Lower leg skin (tissue), 3 donors: ENCODE results near the gene TMCC1.

Experiments
- POLR2A ChIP-seq, 2 donors: fragments of 450-650 bp; IDR thresholded peaks; one replicate each; pipeline ENCODE4 v1.6.1; 2016 to 2017; ENCODE audit warnings: antibody characterized with exemption in 2 of 2, mild to moderate bottlenecking in 1 of 2, moderate library complexity in 1 of 2
- TF ChIP-seq, protein P1 (sequence below), 3 donors: fragments of 450-650 bp; IDR thresholded peaks; one replicate each; pipeline ENCODE4 v1.5.1; 2016; ENCODE audit warnings: antibody characterized with exemption in 3 of 3, mild to moderate bottlenecking in 3 of 3, moderate library complexity in 2 of 3

DNA sequence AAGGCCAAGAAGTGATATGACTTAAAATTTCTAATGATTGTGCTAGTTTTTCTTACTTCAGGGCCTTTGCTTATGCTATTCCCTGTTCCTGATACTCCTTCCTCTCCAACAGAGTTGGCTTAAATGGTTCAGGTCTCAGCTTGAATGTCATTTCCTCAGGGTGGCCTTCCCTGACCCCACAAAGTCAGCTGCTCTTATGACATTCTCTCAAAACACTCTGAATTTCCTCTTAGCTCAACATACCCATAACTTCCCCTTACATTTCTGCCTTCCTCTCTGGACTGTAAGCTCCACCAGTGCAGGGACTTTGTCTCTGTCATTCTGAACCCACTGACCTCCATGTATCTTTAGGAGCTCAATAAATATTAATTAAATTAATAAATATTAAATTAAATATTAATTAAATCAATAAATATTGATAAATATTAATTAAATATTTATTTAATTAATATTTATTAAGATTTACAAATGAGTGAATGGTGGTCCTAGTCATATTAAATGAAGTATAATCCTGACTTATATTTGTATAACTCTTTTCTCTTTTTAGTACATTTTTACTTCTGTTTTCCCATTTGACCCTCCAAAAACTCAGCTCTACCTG is 17.9 kb upstream of the TMCC1 start:
- TF ChIP-seq, protein P1, sequence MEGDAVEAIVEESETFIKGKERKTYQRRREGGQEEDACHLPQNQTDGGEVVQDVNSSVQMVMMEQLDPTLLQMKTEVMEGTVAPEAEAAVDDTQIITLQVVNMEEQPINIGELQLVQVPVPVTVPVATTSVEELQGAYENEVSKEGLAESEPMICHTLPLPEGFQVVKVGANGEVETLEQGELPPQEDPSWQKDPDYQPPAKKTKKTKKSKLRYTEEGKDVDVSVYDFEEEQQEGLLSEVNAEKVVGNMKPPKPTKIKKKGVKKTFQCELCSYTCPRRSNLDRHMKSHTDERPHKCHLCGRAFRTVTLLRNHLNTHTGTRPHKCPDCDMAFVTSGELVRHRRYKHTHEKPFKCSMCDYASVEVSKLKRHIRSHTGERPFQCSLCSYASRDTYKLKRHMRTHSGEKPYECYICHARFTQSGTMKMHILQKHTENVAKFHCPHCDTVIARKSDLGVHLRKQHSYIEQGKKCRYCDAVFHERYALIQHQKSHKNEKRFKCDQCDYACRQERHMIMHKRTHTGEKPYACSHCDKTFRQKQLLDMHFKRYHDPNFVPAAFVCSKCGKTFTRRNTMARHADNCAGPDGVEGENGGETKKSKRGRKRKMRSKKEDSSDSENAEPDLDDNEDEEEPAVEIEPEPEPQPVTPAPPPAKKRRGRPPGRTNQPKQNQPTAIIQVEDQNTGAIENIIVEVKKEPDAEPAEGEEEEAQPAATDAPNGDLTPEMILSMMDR (IDR thresholded peaks at IDR 0.05), result no peak
- TF ChIP-seq POLR2A (IDR thresholded peaks at IDR 0.05), result no peak
